Stimulated activated CD4-positive, alpha-beta T cell treated with anti-CD3 and anti-CD28 coated beads, Interleukin-15, amount 100 ng/mL, for 1 hour (primary cell): ENCODE measurements around the gene IRAK1.

Experiments
- DNase-seq, 2 donors: peaks; one replicate each; pipeline ENCODE4 v3.0.0-alpha.2; 2020; ENCODE audit warnings: low read depth in 1 of 2, low spot score in 1 of 2

The IRAK1 gene

DNA sequence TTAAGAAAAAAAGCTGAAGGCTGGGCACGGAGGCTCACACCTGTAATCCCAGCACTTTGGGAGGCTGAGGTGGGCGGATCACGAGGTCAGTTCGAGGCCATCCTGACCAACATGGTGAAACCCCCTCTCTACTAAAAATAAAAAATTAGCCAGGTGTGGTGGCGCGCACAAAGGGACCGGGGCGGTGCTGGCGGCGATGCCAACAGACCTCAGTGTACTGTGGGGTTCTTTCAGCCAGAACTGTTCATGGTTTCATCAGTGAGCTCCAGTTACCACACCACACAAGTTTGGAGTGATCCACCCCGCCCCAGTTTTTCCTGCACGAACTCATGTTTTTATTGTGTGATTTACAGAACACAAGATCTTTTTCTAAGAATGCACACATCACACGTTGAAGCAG lies 21.2 kb upstream of the IRAK1 start:
- DNase-seq = no peak

DNA sequence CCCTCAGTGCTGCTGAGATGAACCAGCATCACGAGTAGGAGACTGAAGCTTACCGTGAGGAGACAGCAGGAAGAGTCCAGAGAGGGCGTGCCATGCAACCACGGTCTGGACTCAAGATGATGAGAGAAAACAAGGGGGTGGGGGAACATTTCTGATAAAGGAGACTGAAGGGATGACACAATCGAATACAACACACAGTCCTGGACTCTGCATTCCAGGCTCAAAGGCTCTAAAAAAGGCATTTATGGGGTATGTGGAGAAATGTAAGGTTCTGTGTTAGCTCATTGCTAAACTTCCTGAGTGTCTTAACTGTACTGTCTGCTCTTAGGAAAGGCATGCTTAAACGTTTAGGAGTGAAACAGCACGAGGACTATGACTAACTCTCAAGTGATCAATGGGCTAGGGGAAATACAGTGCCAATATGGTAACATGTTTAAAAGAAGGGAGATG lies 20.6 kb upstream of the IRAK1 start:
- no peak for DNase-seq

DNA sequence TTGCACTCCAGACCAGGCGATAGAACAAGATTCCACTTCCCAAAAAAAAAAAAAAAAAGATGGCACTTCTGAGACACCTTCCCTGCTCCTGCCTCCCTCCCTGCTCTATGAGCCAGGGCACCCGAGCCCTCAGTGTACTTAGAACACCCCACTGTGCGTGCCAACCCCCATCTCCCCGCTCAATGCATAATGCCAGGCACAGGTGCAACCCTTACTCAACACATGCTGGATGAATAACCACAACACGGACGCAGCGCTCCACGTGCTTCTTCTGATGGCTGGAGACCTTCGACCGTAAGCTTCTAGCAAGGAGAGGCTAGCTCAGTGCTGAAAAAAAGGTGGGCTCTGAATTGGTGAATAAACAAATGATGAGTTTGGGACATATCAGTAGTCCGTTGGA lies 19.9 kb upstream of the IRAK1 start:
- DNase-seq = no peak

- DNase-seq = no peak
Measured at GRCh38 chrX:154038656-154039055, 19.0 kb upstream of the IRAK1 start.

DNA sequence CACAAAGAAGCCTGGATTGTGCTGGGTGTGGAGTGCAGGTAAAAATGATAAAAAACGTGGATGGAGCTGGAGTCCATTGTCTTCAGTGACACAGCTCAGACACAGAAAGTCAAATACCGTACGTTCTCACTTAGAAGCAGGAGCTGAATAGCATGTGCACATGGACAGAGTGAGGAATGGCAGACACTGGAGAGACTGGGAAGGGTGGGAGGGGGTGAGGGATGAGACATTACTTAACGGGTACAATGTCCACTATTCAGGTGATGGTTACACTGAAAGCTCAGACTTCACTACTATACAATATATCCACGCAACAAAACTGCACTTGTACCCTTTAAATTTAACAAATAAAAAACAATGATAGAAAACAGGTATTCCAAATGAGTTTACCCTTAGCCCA lies 18.1 kb upstream of the IRAK1 start:
- DNase-seq = no peak

GRCh38 chrX:154036513-154036912 lies 16.8 kb upstream of the IRAK1 start:
- DNase-seq = no peak

DNA sequence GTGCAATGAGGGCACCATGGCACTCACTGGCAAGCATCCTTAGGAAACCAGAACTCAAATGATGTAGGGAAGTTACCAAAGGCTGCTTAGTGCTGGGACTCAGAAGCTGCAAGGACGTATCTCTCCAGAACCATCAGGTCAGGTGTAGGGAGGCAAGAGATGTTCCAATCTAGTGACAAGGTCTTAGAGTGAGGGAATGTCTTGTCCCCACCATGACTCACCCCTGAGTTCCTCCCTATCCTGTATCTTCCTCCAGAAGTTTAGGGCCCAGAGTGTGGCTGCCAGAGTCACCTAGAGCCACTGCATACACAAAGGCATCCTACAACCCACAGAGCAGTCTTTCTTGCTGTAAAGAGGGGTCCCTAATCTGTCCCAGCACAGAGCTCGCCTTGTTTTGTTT lies 14.1 kb upstream of the IRAK1 start:
- no peak for DNase-seq

GRCh38 chrX:154032653-154033052 lies 13.0 kb upstream of the IRAK1 start:
- DNase-seq = no peak

- no peak for DNase-seq
Measured at GRCh38 chrX:154032160-154032559, 12.5 kb upstream of the IRAK1 start.

- no peak for DNase-seq
Measured at GRCh38 chrX:154030715-154031305, 11.1 kb upstream of the IRAK1 start.

GRCh38 chrX:154030266-154030665 lies 10.6 kb upstream of the IRAK1 start:
- DNase-seq = no peak

GRCh38 chrX:154029439-154029838 lies 9.7 kb upstream of the IRAK1 start:
- DNase-seq = no peak

- DNase-seq = no peak
Measured at GRCh38 chrX:154028502-154029184, 8.9 kb upstream of the IRAK1 start.

DNA sequence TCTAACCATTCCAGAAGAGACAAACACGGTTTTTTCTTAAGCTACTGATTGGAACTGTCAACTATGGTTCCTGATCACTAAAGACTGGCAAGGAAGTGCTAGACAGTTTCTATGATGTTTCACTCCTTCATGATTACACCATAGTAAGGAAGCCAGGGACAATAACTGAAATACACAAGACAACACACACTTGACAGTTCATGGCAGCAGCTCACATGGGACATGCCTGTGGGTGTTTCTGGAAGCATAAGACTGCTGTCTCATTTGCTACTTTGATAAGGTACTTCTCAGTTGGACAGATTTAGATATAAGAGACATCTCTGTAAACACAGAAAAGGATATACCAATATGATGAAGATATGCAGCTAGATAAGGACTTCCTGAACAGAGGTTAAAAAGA lies 8.3 kb upstream of the IRAK1 start:
- no peak for DNase-seq

- DNase-seq = no peak
Measured at GRCh38 chrX:154027022-154027402, 7.3 kb upstream of the IRAK1 start.

- no peak for DNase-seq
Measured at GRCh38 chrX:154026136-154027021, 6.7 kb upstream of the IRAK1 start.

DNA sequence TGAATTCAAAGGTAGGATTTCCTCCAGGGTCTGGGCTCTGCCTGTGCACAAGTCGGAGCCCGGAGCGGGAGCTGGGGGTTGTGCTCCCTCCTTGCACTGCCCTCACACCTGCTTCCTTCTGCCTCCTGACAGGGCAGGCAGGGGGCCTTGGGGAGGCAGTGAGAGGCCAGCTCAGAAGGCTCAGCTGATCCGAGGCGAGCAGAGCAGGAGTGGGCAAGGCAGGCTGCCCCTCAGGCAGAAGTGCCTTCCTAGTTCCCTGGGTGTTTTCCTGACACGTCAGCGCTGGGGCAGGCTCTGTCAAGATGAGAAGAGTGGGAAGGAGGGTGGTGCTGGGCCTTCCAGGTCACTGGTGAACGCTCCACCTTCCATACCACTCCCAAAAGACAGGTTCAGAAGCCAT lies 5.5 kb upstream of the IRAK1 start:
- DNase-seq = no peak

DNA sequence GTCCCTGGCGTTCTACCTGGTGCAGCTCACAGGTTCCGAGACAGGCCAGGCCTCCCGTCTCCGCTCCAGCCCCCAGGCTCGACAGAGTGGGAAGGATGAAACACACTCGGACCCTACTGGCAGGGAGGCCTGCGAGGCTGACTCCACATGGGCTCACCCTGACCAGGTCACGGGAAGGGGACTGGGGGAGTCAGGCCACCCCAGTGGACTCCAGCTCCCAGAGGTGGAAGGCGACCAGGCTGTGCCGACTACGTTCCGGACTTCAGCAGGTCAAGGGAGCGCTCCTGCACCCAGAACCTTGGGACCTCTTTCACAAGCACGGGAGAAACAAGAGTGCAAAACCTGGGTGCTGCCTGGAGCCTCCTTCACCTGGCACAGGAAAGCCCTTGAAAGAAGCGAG lies 4.6 kb upstream of the IRAK1 start:
- no peak for DNase-seq

DNA sequence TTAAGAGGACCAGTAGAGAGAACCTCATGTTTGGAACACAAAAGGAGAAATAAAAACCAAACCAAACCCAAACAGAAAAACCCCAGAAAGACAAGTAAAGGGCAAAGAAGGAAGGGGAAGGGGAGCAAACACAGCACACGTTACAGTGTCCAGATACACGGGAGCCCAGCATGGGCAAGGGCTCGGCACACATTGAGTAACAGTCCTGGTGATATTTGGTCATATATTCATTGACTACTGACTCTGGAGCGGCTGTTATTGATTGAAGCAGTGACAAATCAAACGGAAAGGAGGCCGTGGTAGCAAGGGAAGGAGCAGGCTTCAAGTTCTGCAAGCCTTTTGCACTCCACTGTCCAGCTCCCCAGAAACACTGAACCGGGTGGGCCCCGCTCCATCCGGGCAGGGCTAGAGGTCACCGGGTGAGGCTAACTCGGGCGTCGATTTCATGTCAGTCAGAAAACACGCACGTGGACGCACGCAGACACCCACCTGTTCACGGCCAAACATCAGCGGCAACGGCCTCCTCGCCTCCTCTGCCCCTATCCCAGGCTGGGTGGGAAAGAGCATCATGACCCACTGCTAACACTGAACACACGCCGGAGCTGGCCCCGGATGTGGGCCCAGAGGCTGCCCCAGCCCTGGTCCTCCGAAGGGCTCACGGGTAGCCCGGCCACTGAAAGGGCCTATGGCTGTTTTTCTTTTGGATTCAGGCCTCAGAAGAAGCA lies 3.7 kb upstream of the IRAK1 start:
- DNase-seq = no peak

DNA sequence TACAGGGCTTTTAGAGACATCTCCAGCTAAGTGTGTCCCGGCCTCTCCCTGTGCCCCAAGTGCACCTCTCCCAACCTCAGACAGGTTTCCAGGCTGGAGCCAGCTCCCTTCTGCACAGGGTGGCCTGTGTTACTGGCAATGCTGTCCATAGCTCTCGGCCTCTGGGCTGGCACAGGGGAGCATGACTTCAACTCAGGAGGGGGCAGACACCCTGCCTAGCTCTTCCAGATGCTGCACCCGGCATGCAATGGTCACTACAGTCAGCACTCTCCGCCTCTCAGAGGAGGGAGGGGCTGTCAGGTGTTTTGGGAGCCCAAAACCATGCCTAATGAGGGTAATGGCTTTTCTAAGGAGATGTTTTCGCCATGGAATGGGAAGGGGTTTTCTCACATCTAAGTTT lies 2.4 kb upstream of the IRAK1 start:
- DNase-seq = no peak

- DNase-seq = no peak
Measured at GRCh38 chrX:154021131-154021611, 1.5 kb upstream of the IRAK1 start.
